Muscle layer of colon (tissue), 2 donors: ENCODE data around the gene GPR151.
"Not testable (repeated sequence)": the region's sequence is repeated elsewhere in the genome, so short reads cannot be mapped to it uniquely, and the experiment has no call there.

Experiments used
- H3K27ac ChIP-seq: one replicate; pipeline ENCODE4 v1.7.0; 2013; ENCODE audit warnings: low read depth, mild to moderate bottlenecking, low read length, moderate library complexity
- H3K27me3 ChIP-seq, 2 donors: one replicate each; pipeline ENCODE4 v1.7.0; 2013; ENCODE audit warnings: low read length in 2 of 2, mild to moderate bottlenecking in 2 of 2; ENCODE audit not compliant: insufficient read depth in 2 of 2, control insufficient read depth in 1 of 2
- H3K36me3 ChIP-seq: one replicate; pipeline ENCODE4 v1.7.0; 2013; ENCODE audit warnings: mild to moderate bottlenecking, low read length; ENCODE audit not compliant: insufficient read depth
- H3K4me1 ChIP-seq: one replicate; pipeline ENCODE4 v1.7.0; 2013; ENCODE audit warnings: mild to moderate bottlenecking, low read length; ENCODE audit not compliant: insufficient read depth
- H3K4me3 ChIP-seq, 2 donors: one replicate each; pipeline ENCODE4 v1.7.0; 2013; ENCODE audit warnings: low read length in 2 of 2, low read depth in 1 of 2, mild to moderate bottlenecking in 1 of 2, moderate library complexity in 1 of 2
- H3K9ac ChIP-seq: one replicate; pipeline ENCODE4 v1.7.0; 2013; ENCODE audit warnings: low read length
- H3K9me3 ChIP-seq: one replicate; pipeline ENCODE4 v1.7.0; 2013; ENCODE audit warnings: mild to moderate bottlenecking, low read length
- donor health status: abdominal sarcoma.
- donor health status: Adenocarcinoma of cecum.

GPR151 gene

DNA sequence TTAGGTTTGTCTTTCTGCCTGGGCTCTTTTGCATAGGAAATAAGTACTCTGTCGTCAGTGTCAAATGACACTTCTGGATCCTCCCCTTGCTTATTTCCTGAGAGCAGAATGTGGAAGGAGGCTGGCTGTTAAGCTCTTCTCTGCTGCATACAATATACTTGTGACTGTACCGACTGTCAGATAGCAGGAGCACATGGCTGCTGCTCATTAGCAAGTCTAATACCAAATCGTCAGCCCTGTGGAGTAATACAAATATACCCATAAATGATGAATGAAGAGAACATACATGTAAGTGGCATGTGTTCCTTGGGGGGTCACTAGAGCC, at the start of gene GPR151:
Gene GPR151 (minus strand): TSS at position 40 of the 325 bp plus-strand sequence. CDS start 77 bp downstream, outside the sequence.
- H3K27me3 ChIP-seq = no peaks in the 10 kb centered on the region
- H3K4me3 ChIP-seq = no peak within 1 kb of the TSS
- H3K36me3 ChIP-seq = no peaks in the 10 kb centered on the region
- no peak within 1 kb of the TSS for H3K27ac ChIP-seq
- H3K9ac ChIP-seq = no peak within 1 kb of the TSS
- H3K9me3 ChIP-seq = no peaks in the 10 kb centered on the region
- no peaks in the 10 kb centered on the region for H3K4me1 ChIP-seq

DNA sequence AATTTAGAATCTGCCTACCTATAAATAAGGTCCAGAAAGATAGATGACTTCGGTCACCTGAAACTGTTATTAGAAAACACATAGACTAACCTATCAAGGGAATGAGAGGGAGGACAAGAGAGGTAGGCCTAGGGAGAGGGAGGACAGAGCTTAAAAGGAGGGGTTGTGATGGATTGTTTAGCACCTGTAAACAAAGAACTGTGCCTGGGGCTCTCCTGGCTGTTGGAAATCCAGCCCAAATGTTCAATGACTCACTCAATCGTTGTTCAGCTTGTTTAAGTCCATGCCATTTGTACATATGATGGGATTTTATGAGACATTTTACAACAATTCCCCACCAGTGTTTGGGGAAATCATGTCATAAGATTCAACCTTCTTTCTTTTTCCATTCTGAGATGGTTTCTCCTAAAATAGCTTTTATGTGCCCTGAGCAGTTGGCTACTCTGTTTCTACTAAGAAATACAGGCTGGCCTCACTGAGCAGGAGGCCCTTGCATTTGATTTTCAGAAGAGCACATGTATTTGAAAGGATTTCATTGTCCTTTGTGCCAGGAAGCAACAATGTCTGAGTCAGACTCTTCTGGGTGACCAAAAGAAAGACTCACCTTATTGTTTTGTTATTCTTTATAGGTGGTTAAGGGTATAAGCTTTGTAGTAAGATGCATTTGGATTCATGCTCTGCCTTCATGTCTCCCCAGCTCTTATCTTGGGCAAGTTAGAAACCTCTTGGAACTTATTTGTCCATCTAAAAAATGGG, 48.2 kb upstream of the GPR151 start:
- H3K4me1 ChIP-seq = peaks cover 7% of the 10 kb centered on the region
- no peaks in the 10 kb centered on the region for H3K9me3 ChIP-seq
- no peak overlapping the region for H3K27ac ChIP-seq

DNA sequence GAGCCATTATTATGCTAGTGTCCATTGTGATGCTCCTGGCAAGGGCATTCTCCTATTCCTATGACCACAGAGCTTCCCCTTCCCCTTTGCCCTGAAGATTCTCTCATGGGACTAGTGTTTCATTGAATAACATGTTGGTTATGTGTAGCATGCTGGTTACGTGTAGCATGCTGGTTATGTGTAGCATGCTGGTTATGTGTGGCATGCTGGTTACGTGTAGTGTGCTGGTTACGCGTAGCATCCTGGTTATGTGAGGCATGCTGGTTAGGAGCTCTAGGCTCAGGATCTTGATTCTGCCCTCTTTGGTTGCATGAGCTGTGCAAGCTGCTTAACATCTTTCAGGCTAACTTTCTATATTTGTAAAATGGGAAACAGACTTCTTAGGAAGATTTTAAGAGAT, 46.5 kb upstream of the GPR151 start:
- H3K4me1 ChIP-seq = peaks cover 7% of the 10 kb centered on the region
- H3K9ac ChIP-seq = no peak overlapping the region
- H3K36me3 ChIP-seq = no peaks in the 10 kb centered on the region
- no peaks in the 10 kb centered on the region for H3K27me3 ChIP-seq
- H3K27ac ChIP-seq = no peak overlapping the region
- H3K4me3 ChIP-seq = no peak overlapping the region
- H3K9me3 ChIP-seq = no peaks in the 10 kb centered on the region

More for the DNA sequence above, 48.2 kb upstream of the GPR151 start:
- no peak overlapping the region for H3K4me3 ChIP-seq
- no peaks in the 10 kb centered on the region for H3K36me3 ChIP-seq
- H3K9ac ChIP-seq = no peak overlapping the region
- H3K27me3 ChIP-seq = no peaks in the 10 kb centered on the region

DNA sequence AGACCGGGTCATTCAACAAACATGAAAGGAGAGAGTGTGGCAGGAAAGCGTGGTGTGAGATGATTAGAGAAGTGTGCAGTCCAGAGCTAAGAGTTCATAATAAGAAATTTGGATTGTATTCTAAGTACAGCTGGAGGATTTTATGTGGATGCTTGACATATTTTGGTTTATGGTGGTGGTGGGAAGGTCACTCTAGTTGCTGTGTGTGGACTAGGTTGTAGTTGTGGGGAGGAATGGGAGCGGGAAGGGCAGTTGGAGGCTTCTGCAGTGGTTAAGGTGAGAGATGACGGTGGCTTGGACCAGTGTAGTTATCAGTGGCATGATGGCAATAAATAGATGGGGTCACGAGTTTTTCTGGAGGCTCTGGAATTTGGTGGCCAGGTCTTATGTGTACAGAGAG, 45.7 kb upstream of the GPR151 start:
- no peaks in the 10 kb centered on the region for H3K9me3 ChIP-seq
- H3K36me3 ChIP-seq = no peaks in the 10 kb centered on the region
- no peak overlapping the region for H3K9ac ChIP-seq
- H3K4me3 ChIP-seq = no peak overlapping the region
- no peak overlapping the region for H3K27ac ChIP-seq
- H3K27me3 ChIP-seq = no peaks in the 10 kb centered on the region
- H3K4me1 ChIP-seq = peaks cover 7% of the 10 kb centered on the region

DNA sequence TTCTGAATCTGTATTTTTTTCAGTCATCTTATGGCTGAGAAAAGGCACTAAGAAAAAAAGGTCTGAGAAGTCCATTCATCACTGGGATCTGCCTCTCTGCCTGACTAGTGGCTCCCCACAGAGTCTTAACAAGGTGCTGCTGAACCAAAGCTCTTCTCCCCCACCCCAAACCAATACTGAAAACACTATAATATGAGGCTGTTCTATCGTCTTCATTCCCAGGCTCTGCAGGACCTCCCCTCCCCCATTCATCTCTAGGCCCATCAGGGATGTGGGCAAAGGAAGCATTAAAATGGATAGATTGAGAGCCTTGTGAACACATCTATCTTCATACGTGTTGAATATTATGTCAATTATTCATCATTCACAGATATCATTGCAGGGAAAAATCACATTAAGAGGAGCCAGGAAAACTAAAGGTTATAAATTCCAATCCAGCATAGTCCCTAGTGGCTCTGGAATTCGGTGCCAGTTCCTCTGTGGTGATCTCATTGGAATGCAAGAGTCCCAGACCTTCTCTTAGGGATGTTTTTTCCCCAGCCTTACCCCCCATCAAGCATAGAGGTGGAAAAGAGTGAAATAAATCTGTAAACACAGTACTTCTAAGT, 44.3 kb upstream of the GPR151 start:
- peaks cover 7% of the 10 kb centered on the region for H3K4me1 ChIP-seq
- no peaks in the 10 kb centered on the region for H3K36me3 ChIP-seq
- H3K4me3 ChIP-seq = no peak overlapping the region
- H3K9me3 ChIP-seq = no peaks in the 10 kb centered on the region
- H3K27ac ChIP-seq = no peak overlapping the region
- no peak overlapping the region for H3K9ac ChIP-seq
- H3K27me3 ChIP-seq = no peaks in the 10 kb centered on the region

DNA sequence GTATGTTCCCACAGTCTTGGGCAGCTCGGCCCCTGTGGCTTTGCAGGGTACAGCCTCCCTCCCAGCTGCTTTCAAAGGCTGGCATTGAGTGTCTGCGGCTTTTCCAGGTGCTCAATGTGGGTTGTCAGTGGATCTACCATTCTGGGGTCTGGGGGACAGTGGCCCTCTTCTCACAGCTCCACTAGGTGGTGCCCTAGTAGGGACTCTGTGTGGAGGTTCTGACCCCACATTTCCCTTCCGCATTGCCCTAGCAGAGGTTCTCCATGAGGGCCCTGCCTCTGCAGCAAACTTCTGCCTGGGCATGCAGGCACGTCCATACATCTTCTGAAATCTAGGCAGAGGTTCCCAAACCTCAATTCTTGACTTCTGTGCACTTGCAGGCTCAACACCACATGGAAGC, 40.9 kb upstream of the GPR151 start:
- H3K4me3 ChIP-seq, H3K9me3 ChIP-seq, H3K27me3 ChIP-seq, H3K9ac ChIP-seq, H3K27ac ChIP-seq, H3K4me1 ChIP-seq, H3K36me3 ChIP-seq: not testable (repeated sequence)

DNA sequence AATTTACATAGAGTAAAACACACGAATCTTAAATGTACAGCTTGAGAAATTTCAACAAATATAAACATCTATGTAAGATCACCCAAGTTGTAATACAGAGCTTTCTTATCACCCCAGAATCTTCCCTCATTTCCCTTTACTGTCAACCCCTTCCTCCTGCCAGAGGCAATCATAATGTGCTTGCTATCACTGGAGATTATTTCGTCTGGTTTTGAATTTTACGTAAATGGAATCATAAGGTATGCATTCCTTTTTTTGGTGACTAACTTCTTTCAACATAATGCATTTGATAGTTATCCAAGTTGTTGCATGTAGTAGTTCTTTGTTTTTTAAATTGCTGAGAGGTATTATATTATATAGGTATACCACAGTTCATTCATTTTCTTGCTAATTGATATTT, 37.5 kb upstream of the GPR151 start:
- Histone ChIP-seq H3K4me3 (no peak overlapping the region), H3K27me3 (no peaks in the 10 kb centered on the region)

DNA sequence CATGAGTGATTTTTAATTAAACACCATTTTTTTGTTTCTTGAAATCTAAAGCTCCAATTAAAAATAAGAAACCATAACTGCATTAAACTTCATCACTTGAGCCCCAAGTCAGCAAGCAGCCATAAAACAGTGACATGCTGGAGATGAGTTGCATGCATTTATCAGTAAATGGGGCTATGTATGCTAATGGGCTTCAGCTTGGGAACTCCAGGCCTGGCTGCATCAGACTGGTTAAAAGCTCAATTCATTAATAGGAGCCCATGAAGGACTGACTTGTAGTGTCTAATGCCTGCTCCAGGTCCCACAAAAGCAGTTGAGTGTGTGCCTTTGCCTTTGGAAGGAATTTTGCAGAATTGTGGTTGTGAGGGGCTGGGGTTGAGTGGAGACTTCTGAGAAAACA, 33.6 kb upstream of the GPR151 start:
- no peak overlapping the region for H3K9ac ChIP-seq
- H3K9me3 ChIP-seq = no peaks in the 10 kb centered on the region
- H3K4me3 ChIP-seq = no peak overlapping the region
- no peaks in the 10 kb centered on the region for H3K27me3 ChIP-seq
- no peaks in the 10 kb centered on the region for H3K36me3 ChIP-seq
- H3K4me1 ChIP-seq = no peaks in the 10 kb centered on the region
- no peak overlapping the region for H3K27ac ChIP-seq

More for the DNA sequence above, 37.5 kb upstream of the GPR151 start:
- no peak overlapping the region for H3K9ac ChIP-seq
- no peaks in the 10 kb centered on the region for H3K36me3 ChIP-seq
- H3K9me3 ChIP-seq = no peaks in the 10 kb centered on the region
- H3K4me1 ChIP-seq = no peaks in the 10 kb centered on the region
- H3K27ac ChIP-seq = no peak overlapping the region

DNA sequence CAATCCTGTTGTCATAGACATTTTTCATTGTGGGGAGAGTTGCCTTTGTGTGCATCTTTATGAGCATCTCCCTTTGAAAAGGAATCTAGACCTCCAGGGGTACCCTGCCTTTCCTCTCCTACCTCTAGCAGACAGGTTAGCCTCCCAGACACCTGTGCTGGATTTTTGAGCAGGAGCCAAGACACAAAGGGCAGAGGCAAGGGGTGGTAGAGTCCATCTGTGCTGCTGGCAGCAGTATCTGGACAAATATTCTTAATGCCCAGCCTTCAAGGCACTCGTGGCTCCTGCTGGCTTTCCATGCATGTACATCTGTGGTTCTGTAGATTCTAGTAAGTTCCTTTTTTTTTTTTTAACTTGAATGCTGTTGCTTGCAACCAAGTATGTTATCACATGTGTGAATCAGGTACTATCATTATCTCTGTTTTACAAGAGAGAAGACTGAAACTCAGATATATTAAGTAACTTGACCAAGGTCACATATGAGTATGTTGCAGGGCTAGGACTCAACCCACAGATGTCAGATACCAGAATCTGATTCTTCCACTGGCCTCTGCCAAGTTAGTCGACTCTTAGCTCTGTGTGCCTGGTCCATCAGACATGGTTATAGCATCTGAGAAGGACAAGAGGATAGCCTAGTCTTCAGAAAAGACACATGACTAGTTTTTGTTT, 32.9 kb upstream of the GPR151 start:
- H3K9me3 ChIP-seq = no peaks in the 10 kb centered on the region
- H3K27ac ChIP-seq = no peak overlapping the region
- no peak overlapping the region for H3K4me3 ChIP-seq

DNA sequence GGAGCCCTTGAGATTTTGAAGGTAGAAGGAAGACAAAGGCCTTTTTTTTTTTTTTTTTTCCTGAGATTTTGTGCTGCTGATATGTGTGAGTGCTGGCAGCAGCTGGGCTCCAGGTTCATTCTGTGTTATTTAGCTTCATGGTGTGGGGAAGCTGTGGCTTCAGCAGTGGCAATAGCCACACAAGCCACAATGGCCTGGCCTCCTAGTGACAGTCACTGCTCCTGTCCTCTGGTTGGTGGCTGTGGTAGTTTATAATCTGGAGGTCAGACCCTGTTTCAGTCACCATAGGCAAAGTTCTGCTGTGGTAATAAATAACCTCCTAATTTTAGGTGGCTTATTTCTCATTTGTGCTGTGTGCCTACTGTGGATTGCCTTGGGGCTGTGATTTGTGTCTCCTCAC, 28.2 kb upstream of the GPR151 start:
- no peaks in the 10 kb centered on the region for H3K9me3 ChIP-seq
- no peaks in the 10 kb centered on the region for H3K4me1 ChIP-seq
- no peaks in the 10 kb centered on the region for H3K36me3 ChIP-seq
- no peaks in the 10 kb centered on the region for H3K27me3 ChIP-seq
- H3K27ac ChIP-seq = no peak overlapping the region
- H3K9ac ChIP-seq = no peak overlapping the region
- no peak overlapping the region for H3K4me3 ChIP-seq

More for the DNA sequence above, 32.9 kb upstream of the GPR151 start:
- no peaks in the 10 kb centered on the region for H3K36me3 ChIP-seq
- no peaks in the 10 kb centered on the region for H3K4me1 ChIP-seq
- H3K9ac ChIP-seq = no peak overlapping the region
- H3K27me3 ChIP-seq = no peaks in the 10 kb centered on the region

DNA sequence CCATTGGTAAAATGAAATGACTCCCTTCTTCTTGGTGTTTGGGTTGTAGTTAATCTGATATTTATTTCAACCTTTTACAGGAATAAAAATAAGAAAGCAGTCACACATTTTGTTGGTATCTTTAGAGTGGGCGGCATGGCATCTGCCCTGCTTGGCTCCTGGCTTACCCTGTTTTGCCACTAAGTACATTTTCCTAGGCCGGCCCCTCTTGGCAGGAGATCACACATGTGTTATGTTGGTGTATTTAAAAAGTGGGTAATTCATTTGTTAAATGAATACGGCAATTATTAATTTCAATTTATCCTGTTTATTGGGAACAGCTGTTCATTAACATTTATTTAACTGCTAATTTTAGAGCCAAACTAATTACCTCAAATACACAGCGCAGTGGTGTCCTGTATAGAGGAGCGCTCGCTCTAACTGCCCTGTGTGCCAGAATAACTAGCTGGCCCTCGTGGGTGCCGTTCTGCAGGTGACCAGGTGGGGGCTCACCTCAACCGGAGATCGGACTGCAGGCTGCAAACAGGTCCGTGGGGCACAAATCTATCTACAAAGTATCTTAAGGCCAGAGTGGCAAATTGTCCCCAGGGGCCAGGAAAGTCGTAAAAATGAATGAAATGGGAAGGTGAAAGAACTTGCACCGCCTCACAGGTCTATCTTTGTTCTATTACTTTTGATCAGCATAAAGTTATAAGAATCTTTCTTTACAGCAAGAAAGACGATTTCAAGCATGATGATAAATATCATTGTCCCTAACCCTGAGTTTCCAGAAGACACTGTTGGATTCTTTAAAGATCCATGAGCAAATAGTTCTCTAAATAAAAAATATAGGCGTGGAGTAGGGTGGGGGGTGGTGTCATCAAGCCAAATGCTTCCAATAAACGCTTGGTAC, 26.2 kb upstream of the GPR151 start:
- Histone ChIP-seq H3K9ac (no peak overlapping the region), H3K4me3 (no peak overlapping the region)

More for the DNA sequence above, 26.2 kb upstream of the GPR151 start:
- no peaks in the 10 kb centered on the region for H3K27me3 ChIP-seq
- H3K4me1 ChIP-seq = no peaks in the 10 kb centered on the region
- H3K36me3 ChIP-seq = no peaks in the 10 kb centered on the region
- H3K27ac ChIP-seq = no peak overlapping the region
- H3K9me3 ChIP-seq = no peaks in the 10 kb centered on the region
